ENCODE results near the gene APOO. TPM values are rescaled to one million over a fixed set of nuclear protein-coding genes. Genes with fewer than 3 reads are reported as not detected.
A peak's percentile ranks its signal among the peaks of the same experiment; 100 is the strongest.

APOO gene
- total RNA-seq, 1 donor: 9.8 TPM

DNA sequence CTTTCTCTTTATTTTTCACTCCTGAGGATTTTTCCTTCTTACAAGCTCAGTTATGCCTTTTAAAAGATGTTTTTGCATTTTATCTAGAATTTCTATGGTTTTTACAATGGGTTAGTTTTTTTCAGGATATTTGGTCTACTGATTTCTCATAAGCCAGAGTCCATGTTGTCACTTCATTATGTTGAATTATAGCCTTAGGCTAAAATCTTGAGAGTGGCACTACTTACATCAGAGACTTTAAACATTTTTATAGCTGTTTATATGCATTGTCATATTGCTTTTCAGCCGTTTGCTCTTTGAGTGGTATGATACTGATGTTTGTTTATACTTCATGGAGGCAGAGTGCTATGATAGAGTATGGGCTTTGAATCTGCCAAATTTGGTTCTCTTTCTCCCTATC is 36.5 kb upstream of the APOO start:
- no peak for DNase-seq (ENCODE audit: low read depth)
- TF ChIP-seq, protein P1, sequence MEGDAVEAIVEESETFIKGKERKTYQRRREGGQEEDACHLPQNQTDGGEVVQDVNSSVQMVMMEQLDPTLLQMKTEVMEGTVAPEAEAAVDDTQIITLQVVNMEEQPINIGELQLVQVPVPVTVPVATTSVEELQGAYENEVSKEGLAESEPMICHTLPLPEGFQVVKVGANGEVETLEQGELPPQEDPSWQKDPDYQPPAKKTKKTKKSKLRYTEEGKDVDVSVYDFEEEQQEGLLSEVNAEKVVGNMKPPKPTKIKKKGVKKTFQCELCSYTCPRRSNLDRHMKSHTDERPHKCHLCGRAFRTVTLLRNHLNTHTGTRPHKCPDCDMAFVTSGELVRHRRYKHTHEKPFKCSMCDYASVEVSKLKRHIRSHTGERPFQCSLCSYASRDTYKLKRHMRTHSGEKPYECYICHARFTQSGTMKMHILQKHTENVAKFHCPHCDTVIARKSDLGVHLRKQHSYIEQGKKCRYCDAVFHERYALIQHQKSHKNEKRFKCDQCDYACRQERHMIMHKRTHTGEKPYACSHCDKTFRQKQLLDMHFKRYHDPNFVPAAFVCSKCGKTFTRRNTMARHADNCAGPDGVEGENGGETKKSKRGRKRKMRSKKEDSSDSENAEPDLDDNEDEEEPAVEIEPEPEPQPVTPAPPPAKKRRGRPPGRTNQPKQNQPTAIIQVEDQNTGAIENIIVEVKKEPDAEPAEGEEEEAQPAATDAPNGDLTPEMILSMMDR (IDR thresholded peaks at IDR 0.05; ENCODE audit: insufficient read depth, low read length): no peak
- no peak overlapping the region for H3K4me3 ChIP-seq (ENCODE audit: low read depth, low read length)

DNA sequence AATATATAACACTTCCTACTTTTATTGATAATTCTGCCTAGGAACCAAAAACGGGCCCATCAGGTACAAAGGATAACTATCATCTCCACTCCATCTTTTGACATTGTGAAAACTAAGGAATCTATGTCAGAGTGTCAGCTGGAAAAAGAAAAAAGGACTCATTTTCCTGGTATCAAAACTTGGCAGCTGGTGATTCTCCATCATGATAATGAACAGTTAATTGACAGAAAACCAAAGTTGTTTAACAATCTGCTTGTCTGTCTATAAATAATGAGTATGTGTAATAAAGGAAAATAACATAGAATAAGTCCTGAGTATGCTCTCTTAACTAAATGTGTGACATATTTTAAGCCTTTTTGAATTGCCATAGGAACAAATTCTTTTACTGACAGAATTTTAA is 31.5 kb upstream of the APOO start:
- TF ChIP-seq, protein P1 (IDR thresholded peaks at IDR 0.05; ENCODE audit: insufficient read depth, low read length): no peak
- DNase-seq (ENCODE audit: low read depth): no peak
- no peak overlapping the region for H3K4me3 ChIP-seq (ENCODE audit: low read depth, low read length)

DNA sequence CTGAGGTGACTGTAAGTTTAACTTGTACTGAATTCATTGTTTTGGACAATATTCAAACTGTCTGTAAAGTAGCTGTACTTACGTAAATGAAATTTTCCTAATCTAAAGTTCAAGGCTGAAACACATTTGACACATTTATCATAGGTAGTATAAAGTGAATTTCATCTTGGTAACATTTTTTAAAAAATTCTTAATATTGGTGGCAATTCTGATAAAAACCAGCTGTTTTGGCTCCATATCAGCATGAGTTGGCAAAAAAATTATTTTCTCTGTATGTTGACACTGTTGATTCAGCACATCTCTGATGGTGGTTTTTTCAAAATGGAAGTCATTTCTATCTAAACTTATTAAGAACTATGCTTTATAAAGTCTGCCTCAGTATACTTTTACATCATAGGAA is 31.0 kb upstream of the APOO start:
- peak; percentile 81 for DNase-seq (ENCODE audit: low read depth)
- no peak overlapping the region for H3K4me3 ChIP-seq (ENCODE audit: low read depth, low read length)
- TF ChIP-seq, protein P1 (IDR thresholded peaks at IDR 0.05; ENCODE audit: insufficient read depth, low read length): no peak

DNA sequence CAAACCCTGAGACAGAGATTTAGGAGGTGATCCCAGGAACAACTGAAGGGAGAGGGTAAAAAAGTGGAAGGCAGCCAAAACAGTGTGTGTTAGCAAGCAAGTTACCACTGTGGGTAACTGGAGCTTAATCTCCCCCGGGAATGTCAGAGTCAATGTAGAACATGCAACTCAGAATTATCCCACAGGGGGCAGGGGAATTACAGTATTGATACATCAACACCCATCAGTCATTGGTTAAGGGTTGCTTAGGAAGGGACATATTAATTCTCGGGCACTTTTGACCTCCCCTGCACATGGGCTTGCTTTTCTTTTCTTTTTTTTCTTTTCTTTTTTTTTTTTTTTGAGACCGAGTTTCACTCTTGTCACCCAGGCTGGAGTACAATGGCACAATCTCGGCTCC is 29.4 kb upstream of the APOO start:
- no peak for DNase-seq (ENCODE audit: low read depth)
- TF ChIP-seq, protein P1 (IDR thresholded peaks at IDR 0.05; ENCODE audit: insufficient read depth, low read length): no peak
- no peak overlapping the region for H3K4me3 ChIP-seq (ENCODE audit: low read depth, low read length)

DNA sequence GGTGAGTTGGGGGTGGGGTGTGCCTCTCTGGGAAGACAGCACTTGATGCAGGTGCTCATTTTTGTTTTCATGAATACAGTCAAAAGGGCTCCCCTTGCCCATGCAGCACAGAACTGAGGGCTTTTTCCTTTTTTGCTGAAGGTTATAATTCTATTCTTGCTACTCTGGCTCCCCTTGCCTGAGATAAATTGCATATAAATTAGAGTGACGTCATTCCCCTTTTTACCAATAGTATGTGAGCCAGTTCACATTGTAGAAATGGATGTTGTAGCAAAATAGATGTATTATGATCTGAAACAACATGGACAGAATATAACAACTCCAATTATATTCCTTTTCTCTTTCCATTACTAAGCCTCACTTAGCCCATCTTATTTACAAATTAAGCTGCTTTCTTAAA is 28.4 kb upstream of the APOO start:
- no peak overlapping the region for H3K4me3 ChIP-seq (ENCODE audit: low read depth, low read length)
- DNase-seq (ENCODE audit: low read depth): no peak
- TF ChIP-seq, protein P1 (IDR thresholded peaks at IDR 0.05; ENCODE audit: insufficient read depth, low read length): no peak

DNA sequence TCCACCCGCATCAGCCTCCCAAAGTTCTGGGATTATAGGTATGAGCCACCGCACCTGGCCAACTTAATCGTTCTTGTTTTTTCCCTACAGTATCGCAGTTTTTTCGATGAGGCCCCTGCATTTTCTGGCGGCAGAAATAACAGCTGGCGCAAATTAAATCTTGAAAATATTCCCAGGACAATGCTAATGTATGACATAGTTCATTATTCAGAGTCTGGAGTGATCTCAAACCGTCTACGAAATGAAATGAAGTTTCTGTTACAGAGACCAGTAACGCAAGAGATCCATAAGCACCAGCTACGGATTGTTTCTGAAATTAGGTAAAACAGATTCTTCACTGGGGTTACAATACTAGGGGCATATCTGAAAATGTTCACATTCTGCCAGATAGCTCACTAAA is 27.4 kb upstream of the APOO start:
- peak; percentile 66 for DNase-seq (ENCODE audit: low read depth)

GRCh38 chrX:23932046-23932445 is 24.3 kb upstream of the APOO start:
- no peak overlapping the region for H3K4me3 ChIP-seq (ENCODE audit: low read depth, low read length)
- TF ChIP-seq, protein P1 (IDR thresholded peaks at IDR 0.05; ENCODE audit: insufficient read depth, low read length): no peak
- peak; percentile 56 for DNase-seq (ENCODE audit: low read depth)

More for the DNA sequence above, 27.4 kb upstream of the APOO start:
- no peak overlapping the region for H3K4me3 ChIP-seq (ENCODE audit: low read depth, low read length)
- TF ChIP-seq, protein P1 (IDR thresholded peaks at IDR 0.05; ENCODE audit: insufficient read depth, low read length): no peak

Measured in fibroblast of the aortic adventitia (primary cell).